Measurements from ENCODE around the gene ATP9B.
A peak's percentile ranks its signal among the peaks of the same experiment; 100 is the strongest.

The ATP9B gene

DNA sequence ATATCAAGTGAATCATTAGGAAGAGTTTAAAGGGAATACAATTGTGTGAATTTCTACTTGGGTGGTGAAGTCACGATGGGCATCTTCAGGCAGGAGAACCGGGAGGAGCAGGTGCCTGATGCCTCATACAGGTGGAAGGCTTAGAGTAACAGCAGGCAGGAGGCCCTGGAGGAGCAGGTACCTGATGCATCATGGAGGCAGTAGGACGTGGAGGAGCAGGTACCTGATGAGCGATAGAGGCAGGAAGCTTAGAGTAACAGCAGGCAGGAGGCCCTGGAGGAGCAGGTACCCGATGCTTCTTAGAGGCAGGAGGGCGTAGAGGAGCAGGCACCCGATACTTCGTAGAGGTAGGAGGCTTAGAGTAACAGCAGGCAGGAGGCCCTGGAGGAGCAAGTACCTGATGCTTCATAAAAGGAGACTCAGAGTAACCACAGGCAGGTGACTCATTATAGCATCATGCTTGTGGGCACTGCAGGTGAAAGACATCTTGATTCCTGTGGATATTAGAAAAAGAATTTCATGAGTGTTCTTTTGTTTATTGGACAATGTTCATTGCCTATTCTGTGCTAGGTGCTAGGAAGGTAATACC, 133.9 kb downstream of the ATP9B start:
- no peak for DNase-seq

DNA sequence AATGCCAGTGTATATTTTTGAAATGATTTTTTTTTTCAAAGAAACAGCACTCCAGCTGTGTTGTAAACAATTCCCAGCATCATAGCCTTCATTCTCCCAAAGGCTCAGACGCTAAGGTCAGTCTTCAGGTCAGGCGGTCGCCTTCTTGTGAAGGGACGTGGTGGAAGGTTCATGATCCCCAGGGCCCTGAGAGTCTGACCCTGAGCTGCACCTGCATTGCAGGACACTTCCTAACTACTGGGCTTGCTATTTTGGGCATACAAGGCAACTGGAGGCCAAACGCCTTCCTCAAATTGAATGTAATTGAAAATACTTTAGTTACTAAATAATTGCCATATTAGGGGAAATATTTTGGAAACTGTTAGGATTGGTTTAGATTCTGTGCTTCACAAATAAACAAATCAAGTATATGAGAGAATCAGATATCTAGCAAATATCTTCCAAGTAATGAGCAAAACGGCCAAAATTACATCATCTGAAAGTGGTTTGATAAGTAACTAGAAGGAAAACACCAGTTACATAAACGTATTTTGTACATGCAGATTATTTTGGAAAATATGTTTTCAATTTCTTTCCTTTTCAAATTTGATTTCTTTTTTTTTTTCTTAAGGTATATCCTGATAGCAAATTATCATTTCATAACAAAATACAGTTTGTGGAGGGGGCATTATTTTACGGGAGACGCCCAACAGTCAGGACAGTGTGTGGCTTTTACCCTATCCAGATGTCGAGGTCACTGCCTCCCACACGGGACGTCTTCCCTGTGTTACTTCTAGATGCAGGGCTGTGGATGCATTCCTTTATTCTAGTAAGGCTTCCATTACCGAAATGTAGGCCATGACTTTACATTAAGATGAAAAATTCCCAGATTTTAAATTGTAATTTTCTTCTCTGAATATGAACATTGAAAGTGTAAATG, 136.0 kb downstream of the ATP9B start:
- DNase-seq: no peak

DNA sequence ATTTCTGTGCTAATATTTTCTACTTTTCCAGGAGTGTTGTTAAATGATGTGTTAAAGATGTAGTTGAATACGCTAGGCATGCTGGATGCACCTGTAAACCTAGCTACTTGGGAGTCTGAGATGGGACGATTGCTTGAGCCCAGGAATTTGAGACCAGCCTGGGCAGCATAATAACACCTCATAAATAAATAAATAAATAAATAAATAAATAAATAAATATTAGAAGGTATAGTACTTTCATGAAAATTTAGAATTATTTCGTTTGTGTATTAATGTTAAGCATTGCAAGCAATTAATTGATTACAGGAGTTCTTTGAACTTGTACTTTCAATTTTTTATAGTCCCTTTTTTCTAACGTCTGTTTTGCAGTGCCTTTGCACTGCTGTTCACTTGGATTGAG, 137.2 kb downstream of the ATP9B start:
- DNase-seq: no peak

DNA sequence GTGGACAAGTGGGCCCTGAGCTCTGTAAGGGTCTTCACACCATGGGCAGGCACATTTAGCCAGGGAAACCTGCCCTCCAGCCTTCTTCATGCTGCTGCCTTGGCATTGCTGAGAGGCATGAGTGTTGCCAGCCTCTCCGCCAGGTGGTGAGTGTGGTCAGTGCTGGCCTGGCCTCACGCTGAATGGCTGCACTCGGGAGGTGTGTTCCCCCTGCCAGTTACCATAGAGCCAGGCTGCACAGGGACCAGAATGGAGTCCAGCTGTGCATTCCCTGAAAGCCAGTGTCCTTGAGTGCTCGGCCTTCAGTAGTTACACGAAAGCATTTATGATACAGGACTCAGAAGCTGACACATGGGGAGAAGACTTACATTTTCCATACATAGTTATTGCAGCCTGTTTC, 139.7 kb downstream of the ATP9B start:
- peak in 1 of 14 donors; percentile 64 for DNase-seq

DNA sequence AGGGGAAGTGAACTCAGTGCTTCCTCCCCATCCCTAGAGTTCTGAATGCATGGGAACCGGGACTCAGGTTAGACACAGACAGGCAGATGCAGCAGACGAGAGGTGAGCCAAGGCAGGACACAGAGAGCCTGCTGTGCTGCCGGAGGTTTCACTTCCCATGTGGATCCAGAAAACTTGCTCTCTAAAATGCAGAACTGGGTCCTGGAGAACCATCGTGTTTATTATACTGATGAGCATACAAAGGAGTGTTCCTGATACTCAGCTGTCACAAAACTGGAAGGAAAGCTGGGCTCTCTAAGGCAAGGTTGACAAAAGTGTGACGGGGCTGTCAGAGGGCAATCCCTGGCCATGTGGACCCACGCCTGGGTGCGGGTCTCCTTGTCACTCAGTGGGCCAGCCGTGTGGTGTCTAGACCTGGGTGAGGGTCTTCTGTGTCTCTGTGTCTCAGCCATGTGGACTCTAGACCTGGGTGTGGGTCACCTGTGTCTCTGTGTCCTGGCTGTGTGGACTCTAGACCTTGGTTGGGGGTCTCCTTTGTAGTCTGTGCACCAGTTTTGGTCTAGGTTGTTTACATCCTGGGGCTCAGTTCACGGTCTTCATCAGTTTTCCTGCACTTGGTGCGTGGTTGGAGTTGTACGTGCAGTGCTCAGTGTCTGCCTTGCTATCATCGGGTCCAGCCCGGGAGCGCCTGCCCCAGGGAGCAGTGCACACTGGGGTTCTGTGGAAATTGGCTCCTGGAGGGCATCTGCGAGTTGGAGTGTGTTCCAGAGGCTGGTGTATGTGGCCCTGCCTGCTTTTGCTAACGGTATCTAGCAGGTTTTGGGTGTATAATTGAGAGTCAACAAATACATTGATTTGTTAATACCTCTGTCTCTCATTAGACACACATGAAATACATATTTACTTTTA, 141.1 kb downstream of the ATP9B start:
- DNase-seq: no peak

DNA sequence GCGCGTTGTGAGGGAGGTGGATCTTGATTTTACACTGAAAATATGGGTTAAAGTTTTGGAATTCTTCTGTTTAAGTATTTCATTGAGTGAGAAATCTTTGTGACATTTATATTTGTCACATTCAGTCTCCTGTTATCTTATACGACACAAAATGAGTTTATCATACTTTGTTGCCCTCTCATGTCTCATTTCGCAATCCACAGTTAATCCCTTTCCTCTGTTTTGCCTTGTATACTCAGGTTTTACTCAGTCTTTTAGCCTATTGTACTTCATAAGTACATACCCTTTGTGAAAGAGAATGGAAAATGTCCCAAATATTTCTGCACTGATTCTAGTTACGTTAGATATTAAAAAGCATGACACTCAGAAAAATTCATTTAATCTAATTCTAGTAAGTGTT, 142.7 kb downstream of the ATP9B start:
- DNase-seq: no peak

DNA sequence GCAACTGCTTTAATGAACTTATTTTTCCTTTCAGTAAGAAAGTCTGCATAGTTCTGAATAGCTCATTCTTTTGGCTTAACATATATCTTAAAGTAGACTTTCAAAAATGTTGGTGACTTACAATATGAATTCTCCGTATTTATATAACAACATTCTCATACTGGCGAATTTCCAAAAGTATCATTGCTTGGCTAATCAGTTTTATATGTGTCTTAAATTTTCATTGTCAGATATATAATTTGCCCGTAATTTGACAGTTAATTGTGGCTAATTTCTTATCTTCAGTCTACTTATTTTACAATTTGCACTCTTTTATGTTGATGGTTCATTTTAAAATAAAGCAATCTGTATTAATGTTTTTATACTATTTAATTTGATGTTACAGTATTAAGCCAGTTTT, 144.9 kb downstream of the ATP9B start:
- DNase-seq: no peak

DNA sequence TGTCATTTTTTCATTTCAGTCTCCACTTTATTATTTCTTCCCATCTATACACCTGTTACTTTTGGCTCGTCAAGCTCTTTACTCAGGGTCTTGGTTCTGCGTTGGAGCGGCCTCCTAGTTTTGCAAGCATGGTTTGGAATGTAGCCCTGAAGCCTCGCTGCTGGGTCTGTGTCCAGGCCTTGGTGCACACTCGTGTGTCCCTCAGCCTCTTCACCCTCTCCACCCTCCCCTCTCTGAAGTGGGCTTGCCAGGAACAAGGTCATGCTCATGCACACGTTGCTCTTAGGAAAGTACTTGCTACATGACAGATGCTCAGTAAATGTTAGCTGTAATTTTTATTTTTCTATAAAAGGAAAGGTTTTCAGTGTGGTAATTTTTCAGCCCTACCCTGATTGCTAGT, 147.0 kb downstream of the ATP9B start:
- no peak for DNase-seq

DNA sequence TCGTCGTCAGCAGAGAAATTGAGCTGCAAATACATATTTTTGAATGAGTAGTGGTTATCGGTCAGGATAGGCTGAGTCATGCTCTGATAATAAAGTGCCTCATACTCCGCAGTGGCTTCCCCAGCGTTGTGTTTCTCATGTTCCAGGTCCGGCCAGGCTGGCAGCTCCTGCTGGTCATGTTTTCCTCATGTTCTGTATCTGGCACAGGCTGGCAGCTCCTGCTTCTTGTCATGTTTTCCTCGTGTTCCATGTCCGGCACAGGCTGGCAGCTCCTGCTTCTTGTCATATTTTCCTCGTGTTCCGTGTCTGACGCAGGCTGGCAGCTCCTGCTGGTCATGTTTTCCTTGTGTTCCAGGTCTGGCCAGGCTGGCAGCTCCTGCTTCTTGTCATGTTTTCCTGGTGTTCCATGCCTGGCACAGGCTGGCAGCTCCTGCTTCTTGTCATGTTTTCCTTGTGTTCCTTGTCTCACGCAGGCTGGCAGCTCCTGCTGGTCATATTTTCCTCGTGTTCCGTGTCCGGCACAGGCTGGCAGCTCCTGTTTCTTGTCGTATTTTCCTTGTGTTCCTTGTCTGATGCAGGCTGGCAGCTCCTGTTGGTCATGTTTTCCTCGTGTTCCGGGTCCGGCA, 148.9 kb downstream of the ATP9B start:
- peak in 11 of 14 donors; percentile 30 to 80 (median 56) for DNase-seq

DNA sequence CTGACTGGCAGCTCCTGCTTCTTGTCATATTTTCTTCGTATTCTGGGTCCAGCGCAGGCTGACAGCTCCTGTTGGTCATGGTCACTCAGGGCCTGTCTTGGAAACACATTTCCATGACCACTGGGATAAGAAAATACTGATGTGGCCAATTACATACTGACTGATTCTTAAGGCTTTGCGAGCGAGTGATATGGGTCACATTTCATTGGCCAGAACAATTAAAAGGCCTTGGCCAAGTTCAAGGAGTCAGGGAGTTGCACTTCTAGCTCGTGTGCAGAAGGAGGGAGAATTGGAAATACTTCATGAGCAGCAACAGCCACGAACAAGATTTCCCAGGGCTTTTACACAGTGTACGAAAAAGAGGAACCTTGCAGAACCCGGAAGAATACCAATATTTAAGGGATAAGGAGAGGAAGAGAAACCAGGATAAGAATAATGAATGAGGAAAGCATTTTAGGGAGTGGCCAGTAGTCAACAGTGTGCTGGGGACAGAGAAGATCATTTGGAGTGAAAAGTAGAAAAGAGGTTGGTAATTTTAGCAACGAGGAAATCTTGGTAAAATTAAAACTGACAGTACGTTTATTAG, 149.5 kb downstream of the ATP9B start:
- DNase-seq: no peak

DNA sequence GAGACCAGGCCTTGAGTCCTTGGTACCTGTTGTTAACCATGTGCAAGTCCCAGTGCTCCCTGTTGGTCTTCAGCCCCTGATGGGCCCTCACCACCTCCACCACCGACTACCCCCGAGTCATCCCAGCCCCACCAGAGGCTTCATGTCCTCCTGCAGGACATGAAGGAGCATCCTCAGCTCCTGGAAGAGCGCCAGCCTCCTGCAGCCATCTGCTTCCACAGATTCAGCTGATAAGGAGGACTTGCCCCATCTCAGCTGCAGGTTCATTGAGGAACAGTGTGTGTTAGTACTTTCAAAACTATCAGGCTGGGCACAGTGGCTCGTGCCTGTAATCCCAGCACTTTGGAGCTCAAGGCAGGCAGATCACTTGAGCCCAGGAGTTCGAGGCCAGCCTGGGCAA, 151.9 kb downstream of the ATP9B start:
- no peak for DNase-seq

DNA sequence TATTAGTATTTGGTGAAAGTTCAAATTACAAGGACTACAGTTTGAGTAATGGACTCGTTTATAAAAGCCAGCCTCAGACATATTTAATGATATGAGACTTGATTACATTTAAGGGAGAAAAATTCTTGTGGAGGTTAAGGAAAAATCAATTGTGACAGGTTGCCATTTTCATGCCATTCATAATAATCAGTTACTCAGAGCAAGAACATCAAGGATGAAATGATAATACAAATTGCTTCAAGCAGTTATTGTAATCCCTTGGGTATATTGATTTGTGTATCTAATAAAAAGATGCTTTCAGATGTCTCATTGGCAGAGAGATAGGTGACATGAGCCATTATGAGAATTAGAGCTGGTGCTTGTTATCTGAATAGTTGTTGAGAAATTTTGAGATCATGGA, 153.6 kb downstream of the ATP9B start:
- no peak for DNase-seq

DNA sequence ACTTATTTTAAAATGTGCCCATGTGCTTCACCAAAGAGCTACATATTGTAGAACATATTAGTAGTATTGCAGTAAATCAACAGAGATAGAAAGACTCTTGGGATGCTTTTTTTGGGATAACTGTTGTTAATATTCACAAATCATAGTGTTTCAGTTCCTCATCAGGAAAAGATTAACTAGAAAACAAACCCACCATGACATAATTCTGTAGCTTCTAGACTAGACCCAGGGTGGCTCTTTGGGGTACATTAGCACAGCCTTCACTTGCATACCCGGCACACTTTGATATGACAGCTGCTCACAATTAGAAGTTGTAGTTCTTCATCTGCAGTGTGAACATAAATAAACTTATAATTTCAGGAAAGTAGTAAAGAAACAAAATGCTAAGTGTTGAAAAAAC, 154.2 kb downstream of the ATP9B start:
- DNase-seq: no peak

DNA sequence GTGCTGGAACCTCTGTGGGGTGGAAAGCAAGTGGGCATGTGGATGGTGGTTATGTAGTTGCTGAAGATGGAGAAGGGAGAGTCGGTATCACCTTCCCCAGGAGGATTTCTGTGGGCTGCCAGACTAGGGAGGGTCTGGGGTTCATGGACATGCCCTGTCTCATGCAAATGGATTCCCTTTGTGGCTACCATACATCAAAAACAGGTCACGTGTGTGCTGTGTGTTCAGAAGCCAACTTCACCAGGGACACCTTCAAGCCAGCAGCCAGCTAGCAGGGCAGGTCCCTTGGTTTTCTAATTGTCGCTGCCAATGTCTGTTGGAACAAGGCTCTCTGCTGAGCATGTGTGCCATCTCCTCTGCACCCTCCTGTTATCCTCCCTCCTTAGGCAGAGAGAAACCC, 155.2 kb downstream of the ATP9B start:
- no peak for DNase-seq

DNA sequence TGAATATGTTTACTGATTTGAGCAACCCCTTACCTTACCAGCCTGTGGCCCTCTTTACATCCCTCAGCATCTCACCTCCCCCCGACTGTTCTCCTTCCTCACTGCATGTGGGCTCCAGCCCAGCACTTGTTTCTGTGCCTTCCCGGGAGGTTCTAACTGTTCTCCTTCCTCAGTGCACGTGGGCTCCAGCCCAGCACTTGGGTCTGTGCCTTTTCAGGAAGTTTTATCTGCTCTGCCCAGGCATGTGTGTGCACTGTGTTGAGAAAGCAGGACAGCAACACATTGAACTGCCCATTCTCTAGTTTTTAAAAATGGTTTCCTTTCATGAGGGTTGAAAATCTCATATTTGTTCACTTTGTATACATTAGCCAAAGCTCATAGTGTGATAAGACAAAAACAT, 158.4 kb downstream of the ATP9B start:
- no peak for DNase-seq

DNA sequence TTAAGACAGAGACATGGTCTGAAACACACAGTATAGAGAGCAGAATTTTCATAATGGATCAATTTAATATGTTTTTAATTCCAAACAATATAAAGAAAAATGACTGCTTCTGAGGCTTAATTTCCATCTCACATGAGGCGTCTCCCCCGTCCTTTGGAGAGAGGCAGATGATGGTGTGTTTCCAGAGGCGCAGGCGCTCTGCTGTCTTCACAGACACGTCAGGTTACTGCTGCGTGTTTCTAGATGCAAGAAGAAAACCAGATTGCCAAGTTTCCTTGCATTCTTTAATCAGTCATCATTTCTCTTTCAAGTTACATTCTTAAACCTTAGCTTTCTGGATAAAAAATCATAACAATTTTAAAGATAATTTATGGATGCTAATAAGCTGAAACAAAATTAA, 160.2 kb downstream of the ATP9B start:
- DNase-seq: no peak

DNA sequence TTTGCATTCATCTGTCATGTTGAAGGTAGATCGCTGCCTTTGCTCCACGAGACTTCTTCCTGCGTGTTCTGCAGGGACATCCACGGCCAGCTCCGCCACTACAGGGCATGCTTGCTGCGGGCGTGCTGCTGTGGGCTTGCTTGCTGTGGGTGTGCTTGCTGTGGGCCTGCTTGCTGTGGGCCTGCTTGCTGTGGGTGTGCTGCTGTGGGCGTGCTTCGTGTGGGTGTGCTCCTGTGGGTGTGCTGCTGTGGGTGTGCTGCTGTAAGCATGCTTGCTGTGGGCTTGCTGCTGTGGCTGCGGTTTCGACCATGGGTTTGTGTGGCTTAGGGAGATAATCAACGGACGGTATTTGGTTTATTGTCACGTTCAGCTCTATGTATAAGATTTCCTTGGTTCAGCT, 165.2 kb downstream of the ATP9B start:
- DNase-seq: no peak

DNA sequence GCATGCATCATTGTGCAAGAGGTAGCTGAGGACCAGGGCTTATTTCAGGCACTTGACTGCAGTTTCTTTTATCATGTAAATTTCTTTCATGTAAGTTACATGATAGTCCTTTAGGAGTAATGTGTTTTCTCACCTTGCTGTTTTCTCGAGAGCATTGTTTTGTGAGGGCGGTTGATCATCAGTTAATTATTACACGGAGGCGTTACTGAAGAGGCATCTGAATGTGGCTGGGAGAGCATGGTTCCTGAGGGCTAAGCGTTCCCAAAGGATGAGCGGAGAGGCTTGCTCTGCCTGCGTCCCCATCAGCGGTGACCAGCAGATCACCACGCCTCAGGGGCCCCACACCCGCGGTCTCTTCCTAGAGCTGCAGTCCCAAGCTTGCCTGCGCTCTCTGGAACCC, 170.4 kb downstream of the ATP9B start:
- no peak for DNase-seq

DNA sequence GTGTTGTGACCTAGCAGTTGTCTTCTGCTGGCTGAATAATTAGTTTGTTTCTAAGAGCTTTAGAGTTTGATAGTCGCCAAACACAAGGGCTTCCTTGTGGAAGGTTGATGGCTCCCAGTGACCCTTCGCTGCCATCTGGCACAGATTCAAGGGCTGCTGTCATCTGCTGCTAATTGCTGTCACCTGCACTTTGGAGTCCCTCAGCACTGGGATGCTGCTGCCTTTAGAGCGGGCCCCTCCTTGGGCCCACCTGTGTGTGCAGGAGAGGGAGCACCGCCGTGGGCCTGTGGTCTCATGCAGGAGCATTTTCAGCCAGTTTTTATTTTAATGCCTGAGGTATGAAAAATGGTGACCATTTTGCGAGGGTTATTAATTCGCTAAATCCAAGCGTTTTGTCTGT, 172.6 kb downstream of the ATP9B start:
- no peak for DNase-seq

DNA sequence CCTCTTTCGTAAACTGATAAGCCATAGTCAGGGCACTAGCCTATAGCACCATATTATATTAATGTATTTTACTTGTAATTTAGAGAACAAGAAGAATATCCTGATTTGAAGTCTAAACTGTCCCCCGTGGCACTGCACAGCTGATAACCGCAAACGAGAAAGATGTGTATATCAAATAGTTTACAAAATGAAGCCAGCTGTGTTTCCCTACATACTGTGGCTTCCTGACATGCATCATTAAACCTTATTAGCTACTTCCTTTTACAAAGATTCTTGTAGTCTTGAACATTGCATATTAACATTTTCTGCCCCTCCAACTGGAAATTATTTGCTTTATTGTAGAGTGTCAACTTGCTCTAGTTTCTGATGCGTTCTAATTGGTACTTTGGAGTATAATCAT, 173.1 kb downstream of the ATP9B start:
- no peak for DNase-seq

DNA sequence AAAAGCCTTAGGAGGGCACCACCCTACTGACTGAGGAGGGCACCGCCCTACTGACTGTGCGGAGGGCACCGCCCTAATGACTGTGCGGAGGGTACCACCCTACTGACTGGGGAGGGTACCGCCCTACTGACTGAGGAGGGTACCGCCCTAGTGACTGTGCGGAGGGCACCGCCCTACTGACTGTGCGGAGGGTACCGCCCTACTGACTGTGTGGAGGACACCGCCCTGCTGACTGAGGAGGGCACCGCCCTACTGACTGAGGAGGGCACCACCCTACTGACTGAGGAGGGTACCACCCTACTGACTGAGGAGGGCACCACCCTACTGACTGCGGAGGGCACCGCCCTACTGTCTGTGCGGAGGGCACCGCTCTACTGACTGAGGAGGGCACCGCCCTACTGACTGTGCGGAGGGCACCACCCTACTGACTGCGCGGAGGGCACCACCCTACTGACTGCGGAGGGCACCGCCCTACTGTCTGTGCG, 176.4 kb downstream of the ATP9B start:
- DNase-seq: no peak

Measured in C1 segment of cervical spinal cord (tissue), 14 donors.